Measurements from ENCODE around the gene C12orf76.

C12orf76 gene

GRCh38 chr12:109994401-109995175, 53.7 kb downstream of the C12orf76 start:
- peak; percentile 50 for DNase-seq

GRCh38 chr12:109993091-109993490, 55.2 kb downstream of the C12orf76 start:
- DNase-seq: no peak

- no peak for DNase-seq
Observed at GRCh38 chr12:109991586-109991985, 56.7 kb downstream of the C12orf76 start.

Data from activated CD4-positive, alpha-beta T cell treated with anti-CD3 and anti-CD28 coated beads, Interleukin-2, amount 50 U/mL, for 16 hours (primary cell).